SU-DHL-6 (cell line): ENCODE measurements around the gene BPIFB2.

ENCODE experiments used
- EZH2phosphoT487 ChIP-seq: fragments of 200-600 bp; sonication (generic), shearing (Covaris generic); conservative IDR thresholded peaks from 2 replicates; pipeline ENCODE4 v1.6.1; 2018; ENCODE audit warnings: mild to moderate bottlenecking, antibody characterized with exemption, low read length, moderate library complexity, mixed read lengths
- TF ChIP-seq, protein P1 (sequence below): fragments of 200-600 bp; sonication (generic); IDR thresholded peaks from one replicate; pipeline ENCODE4 v1.5.1; 2017; ENCODE audit warnings: antibody characterized with exemption, mild to moderate bottlenecking, low read length, moderate library complexity; ENCODE audit not compliant: insufficient read depth, poor library complexity, severe bottlenecking

DNA sequence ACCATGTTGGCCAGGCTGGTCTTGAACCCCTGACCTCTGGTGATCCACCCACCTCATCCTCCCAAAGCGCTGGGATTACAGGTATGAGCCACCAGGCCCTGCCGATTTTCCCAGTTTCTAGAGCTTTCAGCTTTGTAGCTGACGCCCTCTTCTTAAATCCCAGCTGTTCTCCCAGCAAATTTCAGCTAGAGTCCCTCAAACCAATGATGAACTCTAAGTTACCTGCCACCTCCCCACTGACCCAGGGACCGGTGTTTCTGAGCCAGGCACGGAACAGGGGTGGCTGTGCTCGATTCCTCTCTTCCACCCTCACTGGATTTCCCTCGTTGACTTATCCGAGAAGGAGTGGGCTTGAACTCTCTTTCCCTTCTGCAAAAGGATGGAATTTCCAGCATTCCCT, 42.4 kb upstream of the BPIFB2 start:
- no peak for TF ChIP-seq EZH2phosphoT487
- TF ChIP-seq, protein P1, sequence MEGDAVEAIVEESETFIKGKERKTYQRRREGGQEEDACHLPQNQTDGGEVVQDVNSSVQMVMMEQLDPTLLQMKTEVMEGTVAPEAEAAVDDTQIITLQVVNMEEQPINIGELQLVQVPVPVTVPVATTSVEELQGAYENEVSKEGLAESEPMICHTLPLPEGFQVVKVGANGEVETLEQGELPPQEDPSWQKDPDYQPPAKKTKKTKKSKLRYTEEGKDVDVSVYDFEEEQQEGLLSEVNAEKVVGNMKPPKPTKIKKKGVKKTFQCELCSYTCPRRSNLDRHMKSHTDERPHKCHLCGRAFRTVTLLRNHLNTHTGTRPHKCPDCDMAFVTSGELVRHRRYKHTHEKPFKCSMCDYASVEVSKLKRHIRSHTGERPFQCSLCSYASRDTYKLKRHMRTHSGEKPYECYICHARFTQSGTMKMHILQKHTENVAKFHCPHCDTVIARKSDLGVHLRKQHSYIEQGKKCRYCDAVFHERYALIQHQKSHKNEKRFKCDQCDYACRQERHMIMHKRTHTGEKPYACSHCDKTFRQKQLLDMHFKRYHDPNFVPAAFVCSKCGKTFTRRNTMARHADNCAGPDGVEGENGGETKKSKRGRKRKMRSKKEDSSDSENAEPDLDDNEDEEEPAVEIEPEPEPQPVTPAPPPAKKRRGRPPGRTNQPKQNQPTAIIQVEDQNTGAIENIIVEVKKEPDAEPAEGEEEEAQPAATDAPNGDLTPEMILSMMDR = no peak
